GM19438 (cell line): Measurements from ENCODE around the gene LMAN2.
"Not testable (repeated sequence)": the region's sequence is repeated elsewhere in the genome, so short reads cannot be mapped to it uniquely, and the experiment has no call there.

Source experiments
- ATAC-seq: cut with Tn5 transposase; IDR thresholded peaks from one replicate; pipeline ENCODE4 v1.9.1; 2021; ENCODE audit warnings: low read depth; ENCODE audit not compliant: unreplicated experiment

The LMAN2 gene

GRCh38 chr5:177350776-177351391 is 584 bp downstream of the LMAN2 start:
- no peak for ATAC-seq

- no peak for ATAC-seq
These were observed 1.7 kb downstream of the LMAN2 start for GRCh38 chr5:177349762-177350161.

- ATAC-seq: no peak
These were observed 2.2 kb downstream of the LMAN2 start for GRCh38 chr5:177349362-177349647.

GRCh38 chr5:177347699-177348098 is 3.8 kb downstream of the LMAN2 start:
- ATAC-seq: no peak

- no peak for ATAC-seq
These were observed 4.6 kb downstream of the LMAN2 start for GRCh38 chr5:177346820-177347219.

- no peak for ATAC-seq
These were observed 6.6 kb downstream of the LMAN2 start for GRCh38 chr5:177344891-177345290.

GRCh38 chr5:177343777-177344176 is 7.7 kb downstream of the LMAN2 start:
- ATAC-seq: no peak

GRCh38 chr5:177343000-177343399 is 8.5 kb downstream of the LMAN2 start:
- ATAC-seq: not testable (repeated sequence)

- no peak for ATAC-seq
These were observed 12.3 kb downstream of the LMAN2 start for GRCh38 chr5:177339107-177339638.

GRCh38 chr5:177338251-177339106 is 13.0 kb downstream of the LMAN2 start:
- no peak for ATAC-seq

GRCh38 chr5:177336603-177337494 is 14.6 kb downstream of the LMAN2 start:
- ATAC-seq: no peak

GRCh38 chr5:177336112-177336511 is 15.4 kb downstream of the LMAN2 start:
- no peak for ATAC-seq

GRCh38 chr5:177335701-177336065 is 15.8 kb downstream of the LMAN2 start:
- ATAC-seq: no peak

GRCh38 chr5:177334781-177335700 is 16.4 kb downstream of the LMAN2 start:
- no peak for ATAC-seq

- no peak for ATAC-seq
These were observed 17.3 kb downstream of the LMAN2 start for GRCh38 chr5:177334155-177334551.

GRCh38 chr5:177333420-177334154 is 17.9 kb downstream of the LMAN2 start:
- no peak for ATAC-seq

GRCh38 chr5:177332896-177333260 is 18.6 kb downstream of the LMAN2 start:
- no peak for ATAC-seq

- no peak for ATAC-seq
These were observed 19.2 kb downstream of the LMAN2 start for GRCh38 chr5:177332031-177332895.
